HFF-Myc (cell line): ENCODE measurements around the gene SLC40A1.

Experiments used
- DNase-seq: peaks from one replicate; pipeline ENCODE4 v3.0.0-alpha.2; 2011; ENCODE audit warnings: low read depth; ENCODE audit errors: extremely low read depth
- H3K4me3 ChIP-seq: replicated peaks from 2 replicates; pipeline ENCODE4 v1.5.1; 2011; ENCODE audit warnings: low read depth, mild to moderate bottlenecking, control low read depth, low read length
- CTCF ChIP-seq: IDR thresholded peaks from 2 replicates; pipeline ENCODE4 v1.5.1; 2012; ENCODE audit warnings: mild to moderate bottlenecking, low read depth, low read length, control low read depth; ENCODE audit errors: missing control alignments

SLC40A1 gene

GRCh38 chr2:189580241-189580651 lies 340 bp downstream of the SLC40A1 start:
- no peak for DNase-seq
- no peak for TF ChIP-seq CTCF

GRCh38 chr2:189579585-189580186 lies 900 bp downstream of the SLC40A1 start:
- no peak for TF ChIP-seq CTCF
- no peak overlapping the region for H3K4me3 ChIP-seq
- DNase-seq: no peak

More at GRCh38 chr2:189580241-189580651, 340 bp downstream of the SLC40A1 start:
- peak overlapping the region; percentile 35 for H3K4me3 ChIP-seq

- TF ChIP-seq CTCF: no peak
- no peak overlapping the region for H3K4me3 ChIP-seq
- DNase-seq: no peak
These were observed 2.2 kb downstream of the SLC40A1 start for GRCh38 chr2:189578272-189578950.

- no peak for TF ChIP-seq CTCF
- DNase-seq: no peak
These were observed 3.5 kb downstream of the SLC40A1 start for GRCh38 chr2:189577121-189577520.

GRCh38 chr2:189576396-189576795 lies 4.2 kb downstream of the SLC40A1 start:
- no peak for DNase-seq
- TF ChIP-seq CTCF: no peak

More at GRCh38 chr2:189577121-189577520, 3.5 kb downstream of the SLC40A1 start:
- H3K4me3 ChIP-seq: no peak overlapping the region

GRCh38 chr2:189574793-189575475 lies 5.7 kb downstream of the SLC40A1 start:
- no peak for DNase-seq
- no peak for TF ChIP-seq CTCF
- no peak overlapping the region for H3K4me3 ChIP-seq

More at GRCh38 chr2:189576396-189576795, 4.2 kb downstream of the SLC40A1 start:
- H3K4me3 ChIP-seq: no peak overlapping the region
